GM21528 (cell line): ENCODE results near the gene ITPK1.

Source experiments
- ATAC-seq: cut with Tn5 transposase; IDR thresholded peaks from one replicate; pipeline ENCODE4 v1.9.1; 2021; ENCODE audit warnings: mild to moderate bottlenecking, moderate library complexity; ENCODE audit not compliant: unreplicated experiment, low FRiP score

ITPK1 gene

GRCh38 chr14:93002049-93002448 lies 113.7 kb downstream of the ITPK1 start:
- ATAC-seq, result no peak

- no peak for ATAC-seq
Measured at GRCh38 chr14:92998946-92999345, 116.8 kb downstream of the ITPK1 start.

DNA sequence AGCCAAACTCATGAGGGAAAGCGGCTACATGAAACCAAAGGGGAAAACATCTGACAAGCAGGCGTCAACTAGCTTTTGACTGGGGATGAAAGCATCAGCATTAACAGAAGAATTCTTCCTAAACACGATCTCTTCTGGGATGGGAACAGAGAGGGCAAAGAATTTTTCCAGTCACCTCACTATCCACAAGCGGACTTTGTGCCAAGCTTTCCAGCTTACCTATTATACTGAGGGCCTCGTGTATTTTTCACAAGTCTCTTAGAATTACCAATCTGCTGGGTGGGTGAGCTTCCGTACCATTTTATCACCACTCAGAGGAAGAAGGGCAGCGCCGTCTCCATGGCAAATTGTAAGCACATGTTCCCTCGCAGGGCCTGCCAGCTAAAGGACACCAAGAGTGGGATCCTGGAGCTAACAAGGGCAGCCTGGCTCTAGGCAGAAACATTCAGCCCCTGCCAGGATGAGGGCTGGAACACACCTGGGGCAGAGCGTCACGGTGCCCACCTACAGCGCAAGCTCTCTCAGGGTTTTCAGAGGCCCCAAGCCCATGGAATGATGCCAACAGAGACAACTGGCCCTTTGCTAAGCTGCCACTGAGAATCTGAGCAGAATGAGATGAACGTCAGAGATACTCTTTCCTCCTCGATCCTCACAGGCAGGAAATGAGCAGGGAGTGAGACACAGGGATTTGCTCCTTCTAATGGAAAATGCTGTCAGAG lies 118.2 kb downstream of the ITPK1 start:
- no peak for ATAC-seq

- no peak for ATAC-seq
Measured at GRCh38 chr14:92995620-92996019, 120.1 kb downstream of the ITPK1 start.

DNA sequence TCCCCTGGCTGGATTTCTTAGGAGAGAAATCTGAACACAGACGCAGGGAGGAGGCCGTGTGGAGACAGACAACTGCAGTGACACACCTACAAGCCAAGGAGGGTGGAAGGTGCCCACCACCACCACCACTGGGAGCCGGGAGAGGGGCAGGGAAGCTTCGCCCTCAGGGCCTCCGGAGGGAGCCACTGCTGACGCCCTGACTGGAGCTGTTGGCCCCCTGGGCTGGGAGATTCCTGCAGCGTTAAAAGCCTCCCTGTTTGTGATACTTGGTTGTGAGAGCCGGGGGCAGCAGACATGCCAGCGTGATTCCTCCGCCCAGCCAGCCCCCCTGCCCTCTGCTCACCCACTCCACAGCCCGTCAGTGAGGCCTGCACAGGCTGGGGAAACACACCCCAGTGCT lies 120.8 kb downstream of the ITPK1 start:
- ATAC-seq, result no peak

GRCh38 chr14:92994131-92994676 lies 121.5 kb downstream of the ITPK1 start:
- no peak for ATAC-seq

- no peak for ATAC-seq
Measured at GRCh38 chr14:92993302-92993701, 122.4 kb downstream of the ITPK1 start.

DNA sequence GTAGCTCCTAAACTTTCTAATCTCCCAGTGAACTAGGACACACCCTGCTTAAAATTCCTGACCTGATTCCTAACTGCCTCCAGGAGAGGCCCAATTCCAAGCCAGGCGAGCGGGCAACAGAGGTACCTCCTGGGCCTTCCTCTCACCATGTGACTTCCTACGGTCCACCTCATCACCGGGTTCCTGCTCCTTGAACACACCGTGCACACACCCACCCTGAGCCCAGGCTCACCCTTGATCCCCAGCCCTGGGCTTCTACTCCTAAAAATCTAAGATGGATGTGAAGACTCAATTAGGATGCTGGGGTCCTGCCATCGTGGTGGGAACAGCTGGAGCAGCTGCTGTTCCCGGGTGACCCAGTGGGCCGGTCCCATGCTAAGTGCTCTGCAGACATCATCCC lies 124.2 kb downstream of the ITPK1 start:
- ATAC-seq, result no peak

- ATAC-seq, result no peak
Measured at GRCh38 chr14:92990456-92991430, 125.0 kb downstream of the ITPK1 start.

GRCh38 chr14:92988786-92989755 lies 126.7 kb downstream of the ITPK1 start:
- ATAC-seq, result no peak

DNA sequence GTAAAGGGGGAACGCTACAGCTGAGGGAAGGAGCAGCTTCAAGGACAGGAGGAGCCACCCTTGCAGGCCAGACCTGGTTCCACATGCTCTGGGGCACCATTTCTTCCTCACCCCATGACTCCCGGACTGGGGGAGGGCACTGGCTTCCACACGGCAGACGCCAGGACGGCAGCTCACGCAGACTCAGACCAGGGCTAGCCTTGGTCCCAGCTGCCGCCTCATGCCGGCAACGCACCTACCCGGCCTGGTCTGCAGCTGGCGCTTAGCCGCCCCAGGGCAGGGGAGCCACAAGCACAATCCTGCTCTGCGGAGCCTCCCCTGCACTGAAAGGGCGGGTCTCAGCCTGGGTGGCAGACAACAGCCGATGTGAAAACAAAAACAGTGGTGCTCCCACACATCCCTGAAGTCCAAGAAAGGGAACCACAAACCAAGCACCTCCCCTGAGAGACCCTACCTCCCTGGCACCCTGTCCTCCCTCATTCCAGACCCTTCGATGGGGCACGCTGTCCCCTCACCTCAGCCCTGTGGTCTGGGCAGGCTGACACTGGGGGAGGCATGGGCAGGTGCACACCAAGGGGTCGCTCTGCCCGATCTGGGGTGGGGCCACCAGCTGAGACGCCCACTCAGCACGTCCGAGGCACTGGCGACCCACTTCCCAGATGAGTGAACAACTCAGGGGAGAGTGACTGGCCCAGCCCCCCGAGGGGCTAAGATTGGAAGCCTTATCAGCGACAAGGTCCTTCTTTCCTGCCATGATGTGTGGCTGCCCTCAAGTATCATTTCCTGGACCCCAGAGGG lies 127.8 kb downstream of the ITPK1 start:
- ATAC-seq, result no peak

- no peak for ATAC-seq
Measured at GRCh38 chr14:92987148-92987570, 128.6 kb downstream of the ITPK1 start.

DNA sequence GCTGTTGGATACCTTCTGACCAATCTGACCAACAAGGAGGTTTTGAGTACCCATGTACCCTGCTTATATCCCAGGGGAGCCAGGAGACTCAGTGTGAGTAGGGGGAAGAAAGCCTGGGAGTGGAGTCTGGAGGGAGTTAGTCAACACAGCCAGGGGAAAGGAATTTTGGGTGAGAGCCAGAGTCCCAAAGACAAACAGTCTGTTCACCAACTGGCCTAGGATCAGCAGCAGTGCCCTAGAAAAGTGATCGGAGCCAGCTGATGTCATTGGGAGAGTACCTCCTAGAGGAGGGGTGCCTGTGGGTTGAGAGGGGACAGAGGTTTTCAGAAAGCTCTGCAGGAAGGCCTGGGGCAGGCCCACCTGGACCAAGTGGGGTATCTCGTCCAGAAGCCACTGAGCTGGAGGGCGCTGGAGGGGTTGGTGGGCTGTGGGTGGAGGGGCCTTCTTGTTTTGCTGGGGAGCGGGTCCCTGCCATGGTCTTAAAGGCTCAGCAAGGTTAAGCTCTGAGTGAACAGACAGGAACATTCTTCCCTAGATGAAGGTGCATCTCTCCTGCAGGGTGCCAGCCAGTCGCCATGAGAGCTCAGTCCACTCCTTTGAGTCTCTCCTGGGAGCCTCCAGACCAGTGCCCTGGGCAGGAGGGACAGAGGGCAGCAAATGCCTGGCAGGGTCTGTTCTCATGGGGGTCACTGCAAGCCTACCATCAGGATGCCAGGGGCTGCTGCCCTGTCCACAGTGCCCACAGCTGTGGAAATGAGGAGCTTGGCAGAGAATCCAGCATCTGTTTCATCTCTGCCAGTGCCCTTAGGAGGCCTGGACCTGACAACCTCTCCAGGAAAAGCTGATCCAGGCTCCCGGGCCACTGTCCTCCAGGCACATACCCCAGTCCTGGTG lies 129.2 kb downstream of the ITPK1 start:
- no peak for ATAC-seq

- no peak for ATAC-seq
Measured at GRCh38 chr14:92985521-92985920, 130.2 kb downstream of the ITPK1 start.

GRCh38 chr14:92984896-92985295 lies 130.8 kb downstream of the ITPK1 start:
- ATAC-seq, result no peak

- no peak for ATAC-seq
Measured at GRCh38 chr14:92984082-92984788, 131.5 kb downstream of the ITPK1 start.

- ATAC-seq, result no peak
Measured at GRCh38 chr14:92982956-92983355, 132.8 kb downstream of the ITPK1 start.

- ATAC-seq, result no peak
Measured at GRCh38 chr14:92981726-92982125, 134.0 kb downstream of the ITPK1 start.
